ENCODE measurements around the gene C19orf81.

- no peak for TF ChIP-seq CTCF (tag by site-specific recombination; IDR thresholded peaks at IDR 0.05)
- TF ChIP-seq PATZ1 (tag by site-specific recombination; IDR thresholded peaks at IDR 0.05), result no peak
- TF ChIP-seq GLI4 (tag by site-specific recombination; IDR thresholded peaks at IDR 0.05), result no peak
- TF ChIP-seq ZNF513 (tag by site-specific recombination; IDR thresholded peaks at IDR 0.05), result no peak
- no peak for TF ChIP-seq ZNF211 (tag by site-specific recombination; IDR thresholded peaks at IDR 0.05; ENCODE audit: low read depth)
- no peak for TF ChIP-seq ZFP41 (tag by site-specific recombination; IDR thresholded peaks at IDR 0.05; ENCODE audit: borderline replicate concordance)
- TF ChIP-seq PRDM1 (tag by site-specific recombination; IDR thresholded peaks at IDR 0.05), result peak; percentile 82
- no peak for TF ChIP-seq ZNF629 (tag by site-specific recombination; IDR thresholded peaks at IDR 0.05)
- no peak for TF ChIP-seq SETDB1 (IDR thresholded peaks at IDR 0.05; ENCODE audit: insufficient read length, low read length)
- no peak for TF ChIP-seq MYNN (tag by site-specific recombination; IDR thresholded peaks at IDR 0.05; ENCODE audit: borderline replicate concordance)
- TF ChIP-seq ZBTB11 (tag by site-specific recombination; conservative IDR thresholded peaks at IDR 0.05; ENCODE audit: low read depth), result no peak
Measured at GRCh38 chr19:50661023-50661422, 11.8 kb downstream of the C19orf81 start.
